HepG2 (cell line): ENCODE data around the gene AMPD2. TPM values are rescaled to one million over a fixed set of nuclear protein-coding genes. Genes with fewer than 3 reads are reported as not detected.

Experiments used
- ARID4A ChIP-seq: sonication (generic); formaldehyde crosslinking; IDR thresholded peaks from 2 replicates; pipeline ENCODE4 v1.5.0; 2020; ENCODE audit warnings: mild to moderate bottlenecking, missing genetic modification reagents, borderline replicate concordance
- ARID5B ChIP-seq: IDR thresholded peaks from 2 replicates; pipeline ENCODE4 v1.4.0; 2020; ENCODE audit warnings: mild to moderate bottlenecking, missing genetic modification reagents
- MLX ChIP-seq: IDR thresholded peaks from 2 replicates; pipeline ENCODE4 v1.6.1; 2016
- MYC ChIP-seq: sonication (generic); formaldehyde crosslinking; IDR thresholded peaks from 2 replicates; pipeline ENCODE4 v1.9.0; 2021; ENCODE audit warnings: missing genetic modification reagents, borderline replicate concordance
- NFYB ChIP-seq: sonication (generic); formaldehyde crosslinking; IDR thresholded peaks from 2 replicates; pipeline ENCODE4 v1.4.0; 2020; ENCODE audit warnings: missing genetic modification reagents
- NR1H2 ChIP-seq: sonication (generic); formaldehyde crosslinking; IDR thresholded peaks from 2 replicates; pipeline ENCODE4 v1.8.1; 2022; ENCODE audit warnings: low read depth, missing genetic modification reagents, borderline replicate concordance
- TFDP1 ChIP-seq: IDR thresholded peaks from 2 replicates; pipeline ENCODE4 v1.6.1; 2016; ENCODE audit warnings: missing compliant biosample characterization, missing genetic modification reagents, borderline replicate concordance
- ZBTB42 ChIP-seq: sonication (generic); formaldehyde crosslinking; IDR thresholded peaks from 2 replicates; pipeline ENCODE4 v1.5.0; 2020; ENCODE audit warnings: mild to moderate bottlenecking, missing genetic modification reagents
- ZBTB8A ChIP-seq: sonication (generic); formaldehyde crosslinking; IDR thresholded peaks from 2 replicates; pipeline ENCODE4 v1.4.0; 2020; ENCODE audit warnings: mild to moderate bottlenecking, low read depth, missing genetic modification reagents, borderline replicate concordance
- ZNF17 ChIP-seq: sonication (generic); formaldehyde crosslinking; IDR thresholded peaks from 2 replicates; pipeline ENCODE4 v1.5.0; 2020; ENCODE audit warnings: mild to moderate bottlenecking, missing genetic modification reagents
- ZNF484 ChIP-seq: sonication (generic); formaldehyde crosslinking; IDR thresholded peaks from 2 replicates; pipeline ENCODE4 v1.5.1; 2020; ENCODE audit warnings: mild to moderate bottlenecking, low read depth, missing genetic modification reagents, borderline replicate concordance
- polyA plus RNA-seq, 8 experiments: library from polyadenylated mRNA; depleted of rRNA in 3 of 8; stranded (reverse) in 7 of 8; unstranded in 1 of 8; fragments of >200 nt; fragmentation: Illumina TruSeq in 4 of 8; extraction: Trizol in 4 of 8; gene quantifications; 2 replicates each; pipeline versions ENCODE4 v1.2.1 to v1.2.3, GENCODE V29; 2011 to 2016; ENCODE audit warnings: low read depth in 4 of 8, missing spikeins in 1 of 8, mixed read lengths in 1 of 8; ENCODE audit not compliant: insufficient read depth in 1 of 8
- total RNA-seq, 5 experiments: library from RNA; depleted of rRNA; stranded (reverse); fragments of >200 nt; fragmentation: Illumina TruSeq; extraction: Trizol; gene quantifications; 2 replicates each; pipeline ENCODE4 v1.2.3, GENCODE V29; 2016; ENCODE audit warnings: low read depth in 1 of 5

AMPD2 gene
- total and polyA plus RNA-seq, 2 of the 13 experiments (the other 11 are each of a cell fraction or from before 2014, with no cell fraction given): 62.3 to 82.0 TPM

- TF ChIP-seq MLX (CRISPR knock-in tag) (0 out of 2 replicates have a peak, but pooled peaks have one; percentile 51), NFYB (CRISPR knock-in tag) (no peak), ARID5B (CRISPR knock-in tag) (peak; percentile 35; the same call in 1 of the 2 replicates), ZBTB8A (CRISPR knock-in tag) (no peak), ZBTB42 (CRISPR knock-in tag) (no peak), TFDP1 (CRISPR knock-in tag) (no peak), ARID4A (CRISPR knock-in tag) (peak; percentile 81), NR1H2 (no peak), ZNF17 (CRISPR knock-in tag) (no peak), ZNF484 (CRISPR knock-in tag) (no peak), MYC (CRISPR knock-in tag) (0 out of 2 replicates have a peak, but pooled peaks have one; percentile 23)
These were observed 1.2 kb downstream of the AMPD2 start (continued) for GRCh38 chr1:109620841-109621286.
